HG03342 (cell line): ENCODE data around the gene ARL5A.
"Not testable (repeated sequence)": the region's sequence is repeated elsewhere in the genome, so short reads cannot be mapped to it uniquely, and the experiment has no call there.

Experiments used
- ATAC-seq: cut with Tn5 transposase; IDR thresholded peaks from one replicate; pipeline ENCODE4 v1.9.1; 2021; ENCODE audit warnings: mild to moderate bottlenecking, moderate library complexity; ENCODE audit not compliant: unreplicated experiment

Gene ARL5A, protein sequence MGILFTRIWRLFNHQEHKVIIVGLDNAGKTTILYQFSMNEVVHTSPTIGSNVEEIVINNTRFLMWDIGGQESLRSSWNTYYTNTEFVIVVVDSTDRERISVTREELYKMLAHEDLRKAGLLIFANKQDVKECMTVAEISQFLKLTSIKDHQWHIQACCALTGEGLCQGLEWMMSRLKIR

GRCh38 chr2:151828143-151828889 lies at the start of gene ARL5A:
Gene ARL5A (minus strand): TSS chr2:151828421. CDS start chr2:151828176, 245 bp downstream.
- ATAC-seq = peak; percentile 96

DNA sequence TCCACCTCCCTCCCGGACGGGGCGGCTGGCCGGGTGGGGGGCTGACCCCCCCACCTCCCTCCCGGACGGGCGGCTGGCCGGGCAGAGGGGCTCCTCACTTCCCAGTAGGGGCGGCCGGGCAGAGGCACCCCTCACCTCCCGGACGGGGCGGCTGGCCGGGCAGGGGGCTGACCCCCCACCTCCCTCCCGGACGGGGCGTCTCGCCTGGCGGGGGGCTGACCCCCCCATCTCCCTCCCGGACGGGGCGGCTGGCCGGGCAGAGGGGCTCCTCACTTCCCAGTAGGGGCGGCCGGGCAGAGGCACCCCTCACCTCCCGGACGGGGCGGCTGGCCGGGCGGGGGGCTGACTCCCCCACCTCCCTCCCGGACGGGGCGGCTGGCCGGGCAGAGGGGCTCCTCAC lies 47.4 kb upstream of the ARL5A start:
- not testable (repeated sequence) for ATAC-seq

DNA sequence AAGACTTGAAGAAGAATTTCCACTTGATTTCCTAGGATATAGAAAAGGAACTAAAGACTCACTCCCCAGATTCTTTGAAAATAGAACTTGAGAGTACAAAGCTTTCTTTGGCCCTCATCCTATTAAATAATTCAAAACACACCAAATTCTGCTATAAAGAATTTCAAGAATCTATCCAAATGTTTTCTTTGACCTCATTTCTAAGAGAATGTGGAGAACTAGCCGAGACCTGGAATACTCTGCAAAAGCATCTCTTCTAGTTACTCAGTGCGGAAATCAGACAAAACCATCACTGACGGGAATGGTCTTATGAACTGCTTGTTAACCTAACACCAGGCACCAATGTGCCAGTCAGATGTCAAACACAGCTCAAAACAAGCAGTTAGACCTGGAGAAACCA lies 44.2 kb upstream of the ARL5A start:
- ATAC-seq = no peak

GRCh38 chr2:151869291-151869690 lies 41.1 kb upstream of the ARL5A start:
- no peak for ATAC-seq

DNA sequence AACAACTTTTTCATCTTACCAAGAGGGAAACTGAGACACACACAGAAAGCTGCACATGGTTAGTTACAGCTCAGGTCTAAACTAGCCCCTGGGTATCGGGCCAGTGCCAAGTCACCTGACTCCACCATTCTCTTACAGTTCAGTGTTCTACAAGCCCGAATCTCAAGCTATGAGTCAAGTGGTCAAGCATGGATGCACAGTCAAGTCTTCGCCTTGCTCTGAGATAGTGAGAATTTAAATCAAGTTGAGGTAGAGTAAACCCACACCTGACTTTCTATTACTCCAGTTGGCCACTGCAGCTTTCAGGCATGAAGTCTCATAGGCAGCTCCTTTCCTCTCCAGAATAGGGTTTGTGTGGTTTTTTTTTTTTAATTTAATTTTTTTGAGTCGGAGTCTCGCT lies 34.5 kb upstream of the ARL5A start:
- ATAC-seq = peak; percentile 100

- ATAC-seq = no peak
These were observed 33.0 kb upstream of the ARL5A start for GRCh38 chr2:151861174-151861573.

GRCh38 chr2:151860613-151861146 lies 32.5 kb upstream of the ARL5A start:
- ATAC-seq = no peak

- ATAC-seq = no peak
These were observed 32.0 kb upstream of the ARL5A start for GRCh38 chr2:151860210-151860609.

DNA sequence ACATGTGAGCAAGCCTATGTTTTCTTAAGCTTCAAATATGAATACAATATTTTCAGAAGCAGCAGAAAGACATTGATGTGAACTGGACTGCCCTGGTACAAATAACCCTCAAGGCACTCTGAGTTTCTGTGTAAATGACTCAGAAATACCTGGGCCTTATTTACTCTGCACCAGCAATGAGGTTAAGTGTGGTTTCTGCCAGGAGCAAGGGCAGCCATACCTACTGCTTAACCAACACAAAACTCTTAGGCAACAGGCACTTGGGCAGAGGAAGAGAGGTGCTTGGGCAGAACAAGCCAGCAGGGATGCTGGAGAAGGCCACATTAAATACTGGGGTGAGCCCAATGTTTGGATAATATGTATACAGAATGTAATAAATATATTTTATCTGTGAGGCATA lies 29.4 kb upstream of the ARL5A start:
- ATAC-seq = no peak

- ATAC-seq = no peak
These were observed 26.9 kb upstream of the ARL5A start for GRCh38 chr2:151855111-151855510.

DNA sequence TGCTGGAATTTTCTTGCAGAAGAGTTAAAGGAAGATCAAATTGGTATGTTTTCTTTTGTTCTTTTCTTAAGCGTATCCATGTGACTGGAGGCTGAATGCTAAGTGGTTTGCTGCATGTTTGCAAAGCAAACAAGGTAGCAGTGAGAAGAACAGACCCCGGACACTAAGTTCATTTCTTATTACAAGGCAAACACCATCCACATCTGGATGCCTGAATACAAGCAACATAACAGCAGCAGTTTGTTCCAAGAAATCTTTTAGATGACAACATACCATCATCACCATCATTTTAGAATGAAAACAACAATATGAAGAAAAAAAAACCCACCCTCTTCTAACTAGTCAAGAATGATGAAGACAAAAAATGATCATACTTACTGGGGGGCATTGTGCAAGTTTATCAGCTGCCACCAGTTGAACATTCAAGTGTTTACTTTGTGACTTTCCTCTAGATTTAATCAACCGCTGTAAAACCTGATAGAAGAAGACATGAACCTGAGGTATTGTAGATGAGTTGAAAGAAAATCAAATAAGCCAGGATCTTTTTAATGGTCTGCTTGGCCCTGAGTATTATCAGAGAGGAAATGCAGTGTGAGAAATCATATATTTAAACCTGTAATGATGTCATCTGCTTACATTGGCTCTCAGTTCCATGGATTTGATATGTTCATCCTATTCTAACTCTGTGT lies 25.0 kb upstream of the ARL5A start:
- no peak for ATAC-seq

DNA sequence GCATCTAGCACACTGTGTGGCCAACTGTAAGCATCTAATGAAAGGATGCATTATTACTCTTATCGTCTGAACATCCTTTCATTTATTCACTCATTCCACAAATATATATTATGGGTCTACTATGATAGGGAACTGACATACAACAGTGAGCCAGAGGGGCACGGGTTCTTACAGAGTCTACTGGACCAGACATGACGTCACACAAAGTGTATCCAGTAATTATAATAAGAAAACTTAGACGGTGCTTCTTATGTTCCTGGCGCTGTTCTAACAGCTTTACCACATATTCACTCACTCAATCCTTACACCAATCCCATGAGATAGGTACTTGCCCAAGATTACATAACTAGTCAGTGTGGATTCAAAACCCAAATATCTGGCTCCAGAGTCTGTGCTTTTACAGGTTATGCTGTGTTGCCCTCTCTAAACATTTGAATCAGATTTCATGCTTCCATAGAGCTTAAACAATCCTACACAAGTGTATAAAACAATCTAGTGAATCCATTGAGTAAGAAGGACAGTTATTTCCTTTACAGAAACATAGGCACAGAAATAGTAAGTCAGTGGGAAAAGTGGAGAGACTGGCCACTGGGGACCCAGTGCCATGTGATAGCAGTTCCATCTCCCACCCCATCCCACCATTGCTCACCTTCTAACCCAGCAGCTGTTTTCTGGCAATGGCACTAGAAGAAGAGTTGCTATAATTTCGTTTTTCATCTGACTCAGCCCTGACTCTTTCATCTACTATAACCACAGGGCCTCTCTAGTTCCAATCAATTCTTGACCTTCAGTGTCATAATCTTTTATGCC lies 24.2 kb upstream of the ARL5A start:
- no peak for ATAC-seq

- ATAC-seq = no peak
These were observed 23.5 kb upstream of the ARL5A start for GRCh38 chr2:151851761-151852160.

- ATAC-seq = no peak
These were observed 21.3 kb upstream of the ARL5A start for GRCh38 chr2:151849413-151850010.

GRCh38 chr2:151845884-151846283 lies 17.7 kb upstream of the ARL5A start:
- ATAC-seq = peak; percentile 43

DNA sequence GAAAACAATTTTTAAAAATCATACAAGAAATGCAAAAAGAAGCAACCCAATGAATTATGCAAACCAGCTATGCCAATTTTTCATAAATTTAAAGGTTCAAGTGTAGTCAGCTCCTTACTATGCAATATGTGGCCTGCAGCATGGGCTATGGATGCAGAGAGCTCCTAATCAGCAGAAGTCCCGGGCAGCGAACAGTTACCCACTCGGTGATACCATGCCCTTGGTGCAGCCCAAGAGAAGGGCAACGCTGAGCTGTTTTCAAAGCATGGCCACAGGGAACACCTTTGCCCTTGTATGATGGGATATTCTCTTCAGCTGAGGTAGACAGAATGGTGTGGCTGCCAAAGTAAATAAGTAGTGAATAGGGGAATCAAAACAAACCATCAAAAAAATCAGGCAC lies 17.3 kb upstream of the ARL5A start:
- ATAC-seq = no peak

- ATAC-seq = no peak
These were observed 16.1 kb upstream of the ARL5A start for GRCh38 chr2:151844211-151844896.

DNA sequence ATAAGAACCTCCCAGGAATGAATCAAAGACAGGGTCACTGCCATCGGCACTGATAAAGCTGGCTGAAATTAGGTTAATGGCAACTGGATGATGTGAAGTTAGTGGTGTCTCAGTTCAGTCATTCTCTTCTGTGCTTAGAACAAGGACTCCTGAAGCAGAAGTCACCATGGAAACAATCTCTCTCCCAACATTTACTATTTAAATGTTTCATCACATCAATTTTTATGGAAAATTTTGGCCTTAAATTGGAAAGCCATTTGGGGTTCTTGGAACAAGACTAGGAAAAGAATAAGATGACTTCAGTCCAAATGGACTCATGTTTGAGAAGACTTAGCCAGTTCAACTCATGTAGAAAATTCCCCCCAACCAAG lies 15.5 kb upstream of the ARL5A start:
- ATAC-seq = no peak

DNA sequence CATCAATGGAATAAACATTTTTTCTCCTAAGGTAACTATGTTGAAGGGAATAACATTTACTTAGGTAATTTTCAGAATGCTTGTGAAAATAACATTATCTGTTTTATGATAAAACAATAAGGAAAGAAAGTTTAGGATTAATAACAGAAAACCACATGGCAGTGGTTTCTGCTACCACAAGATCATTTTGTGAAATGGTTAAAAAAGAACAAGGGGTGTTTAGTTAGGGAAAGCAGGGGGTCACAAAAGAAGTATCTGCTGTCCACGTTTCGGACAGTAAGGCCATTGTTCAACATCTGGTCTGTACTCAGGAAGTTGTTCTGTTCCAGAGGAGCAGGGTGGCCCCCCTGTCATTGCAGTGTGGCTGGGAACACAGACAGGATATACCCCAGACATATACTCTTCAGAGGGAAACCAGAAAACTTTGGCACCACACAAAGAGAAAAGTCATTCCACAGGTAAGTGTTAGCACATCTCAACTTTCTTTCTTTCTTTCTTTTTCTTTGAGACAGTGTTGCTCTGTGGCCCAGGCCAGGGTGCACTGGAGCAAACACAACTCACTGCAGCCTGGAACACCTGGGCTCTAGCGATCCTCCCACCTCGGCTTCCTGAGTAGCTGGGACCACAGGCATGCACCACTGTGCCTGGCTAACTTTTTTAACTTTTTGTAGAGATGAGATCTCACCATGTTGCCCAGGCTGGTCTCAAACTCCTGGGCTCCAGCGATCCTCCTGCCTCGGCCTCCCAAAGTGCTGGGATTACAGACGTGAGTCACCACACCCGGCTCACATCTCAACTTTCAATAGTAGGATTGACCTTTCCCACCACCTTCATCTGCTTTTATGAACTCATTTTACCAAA lies 14.8 kb upstream of the ARL5A start:
- ATAC-seq = peak; percentile 29
